Astrocyte (in vitro differentiated cells and primary cell): ENCODE data around the gene HSPB2. TPM values are rescaled to one million over a fixed set of nuclear protein-coding genes. Genes with fewer than 3 reads are reported as not detected.

Experiments used
- DNase-seq: peaks from one replicate; pipeline ENCODE4 v3.0.0-alpha.2; 2010; ENCODE audit warnings: low read depth
- FAIRE-seq: peaks from 2 replicates; lab custom pipeline; 2011; peaks lifted over from hg19 to GRCh38; lab: Jason Lieb, UNC
- H2AFZ ChIP-seq: 2 replicates; pipeline ENCODE4 v1.6.0; 2012; ENCODE audit warnings: low read depth, low read length, inconsistent platforms
- H3K27ac ChIP-seq: 2 replicates; pipeline ENCODE4 v1.5.1; 2011; ENCODE audit warnings: low read depth, low read length, inconsistent platforms
- H3K27me3 ChIP-seq: 2 replicates; pipeline ENCODE4 v1.6.0; 2011; ENCODE audit warnings: low read length, inconsistent platforms; ENCODE audit not compliant: insufficient read depth
- H3K36me3 ChIP-seq: 2 replicates; pipeline ENCODE4 v1.5.1; 2011; ENCODE audit warnings: low read length, inconsistent platforms; ENCODE audit not compliant: insufficient read depth
- H3K4me1 ChIP-seq: 2 replicates; pipeline ENCODE4 v1.5.1; 2011; ENCODE audit warnings: low read length, inconsistent platforms; ENCODE audit not compliant: insufficient read depth
- H3K4me2 ChIP-seq: 2 replicates; pipeline ENCODE4 v1.6.0; 2012; ENCODE audit warnings: low read length, inconsistent platforms
- H3K4me3 ChIP-seq: 2 replicates; pipeline ENCODE4 v1.5.1; 2011; ENCODE audit warnings: low read depth, mild to moderate bottlenecking, low read length, inconsistent platforms; ENCODE audit not compliant: insufficient read depth
- H3K79me2 ChIP-seq: 2 replicates; pipeline ENCODE4 v1.6.0; 2012; ENCODE audit warnings: mild to moderate bottlenecking, low read length, inconsistent platforms; ENCODE audit not compliant: insufficient read depth
- H3K9ac ChIP-seq: 2 replicates; pipeline ENCODE4 v1.6.0; 2012; ENCODE audit warnings: mild to moderate bottlenecking, low read length, inconsistent platforms
- H3K9me3 ChIP-seq: 2 replicates; pipeline ENCODE4 v1.5.1; 2012; ENCODE audit warnings: low read depth, mild to moderate bottlenecking, low read length, inconsistent platforms; ENCODE audit not compliant: insufficient read depth
- H4K20me1 ChIP-seq: 2 replicates; pipeline ENCODE4 v1.6.0; 2012; ENCODE audit warnings: low read length, inconsistent platforms; ENCODE audit not compliant: insufficient read depth
- H3K27ac Mint-ChIP-seq: one replicate; pipeline ENCODE4 v1.8.0; 2021; ENCODE audit warnings: mild to moderate bottlenecking, mixed read lengths; ENCODE audit not compliant: unreplicated experiment
- H3K27me3 Mint-ChIP-seq: one replicate; pipeline ENCODE4 v1.8.0; 2021; ENCODE audit warnings: low read depth, mixed read lengths; ENCODE audit not compliant: unreplicated experiment
- H3K36me3 Mint-ChIP-seq: one replicate; pipeline ENCODE4 v1.8.0; 2021; ENCODE audit warnings: low read depth, mixed read lengths; ENCODE audit not compliant: unreplicated experiment
- H3K4me1 Mint-ChIP-seq: one replicate; pipeline ENCODE4 v1.8.0; 2021; ENCODE audit warnings: low read depth, mixed read lengths; ENCODE audit not compliant: unreplicated experiment
- H3K4me3 Mint-ChIP-seq: one replicate; pipeline ENCODE4 v1.8.0; 2021; ENCODE audit warnings: mild to moderate bottlenecking, moderate library complexity, mixed read lengths; ENCODE audit not compliant: unreplicated experiment
- H3K9me3 Mint-ChIP-seq: one replicate; pipeline ENCODE4 v1.8.0; 2021; ENCODE audit warnings: mild to moderate bottlenecking, mixed read lengths; ENCODE audit not compliant: unreplicated experiment
- EZH2 ChIP-seq: IDR thresholded peaks from 2 replicates; pipeline ENCODE4 v1.6.1; 2012; ENCODE audit warnings: mild to moderate bottlenecking, low read length, inconsistent platforms; ENCODE audit not compliant: insufficient read depth
- total RNA-seq: library from RNA; stranded (reverse); gene quantifications from 2 replicates; pipeline ENCODE4 v1.2.1, GENCODE V29; 2021
- TF ChIP-seq, protein P1 (sequence below): IDR thresholded peaks from 2 replicates; pipeline ENCODE4 v1.5.1; 2011; ENCODE audit warnings: low read depth, mild to moderate bottlenecking, inconsistent platforms, low read length, moderate library complexity; ENCODE audit not compliant: insufficient read depth

Gene HSPB2
- total RNA-seq, 1 donor from 2014 or later, result not detected

DNA sequence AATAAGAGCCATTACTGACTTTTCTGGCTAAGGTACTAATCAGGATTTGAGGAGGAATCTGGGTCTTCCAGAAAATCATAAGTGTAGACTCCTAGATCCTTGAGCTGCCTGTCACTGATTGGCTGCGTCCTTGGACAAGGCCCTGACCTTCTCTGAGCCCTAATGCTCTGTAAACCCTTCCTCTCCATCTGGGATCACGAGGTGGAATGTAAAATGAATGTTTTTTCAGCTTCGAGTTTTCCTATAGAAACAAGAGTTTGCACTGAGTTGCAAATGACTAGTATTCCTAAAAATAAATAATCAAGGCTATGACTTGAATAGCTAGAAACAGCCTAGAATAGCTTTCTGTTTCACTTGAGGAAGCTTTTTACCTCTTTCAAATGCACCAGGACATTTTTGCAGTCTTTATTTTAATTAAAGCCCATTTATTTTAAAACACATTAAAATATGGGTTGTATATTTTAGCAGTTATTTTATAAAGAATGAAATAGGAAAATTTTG is 23.6 kb downstream of the HSPB2 start:
- Histone ChIP-seq H3K9me3 (no peaks in the 10 kb centered on the region), H4K20me1 (no peaks in the 10 kb centered on the region), H3K4me2 (peak overlapping the region; percentile 91), H3K36me3 (no peaks in the 10 kb centered on the region), H3K27me3 (no peaks in the 10 kb centered on the region), H3K79me2 (peaks cover 4% of the 10 kb centered on the region), H2AFZ (peak overlapping the region; percentile 93), H3K27ac (peak overlapping the region; percentile 38), H3K4me1 (peaks cover 38% of the 10 kb centered on the region), H3K4me3 (peak overlapping the region; percentile 72), H3K9ac (peak overlapping the region; percentile 77)
- Mint-ChIP-seq H3K36me3 (no peaks in the 10 kb centered on the region), H3K4me3 (peak overlapping the region; percentile 82), H3K27me3 (no peaks in the 10 kb centered on the region), H3K9me3 (no peaks in the 10 kb centered on the region), H3K4me1 (peaks cover 39% of the 10 kb centered on the region), H3K27ac (peak overlapping the region; percentile 88)
- FAIRE-seq (no peak), DNase-seq (no peak)
- TF ChIP-seq EZH2, result no peak
- TF ChIP-seq, protein P1, sequence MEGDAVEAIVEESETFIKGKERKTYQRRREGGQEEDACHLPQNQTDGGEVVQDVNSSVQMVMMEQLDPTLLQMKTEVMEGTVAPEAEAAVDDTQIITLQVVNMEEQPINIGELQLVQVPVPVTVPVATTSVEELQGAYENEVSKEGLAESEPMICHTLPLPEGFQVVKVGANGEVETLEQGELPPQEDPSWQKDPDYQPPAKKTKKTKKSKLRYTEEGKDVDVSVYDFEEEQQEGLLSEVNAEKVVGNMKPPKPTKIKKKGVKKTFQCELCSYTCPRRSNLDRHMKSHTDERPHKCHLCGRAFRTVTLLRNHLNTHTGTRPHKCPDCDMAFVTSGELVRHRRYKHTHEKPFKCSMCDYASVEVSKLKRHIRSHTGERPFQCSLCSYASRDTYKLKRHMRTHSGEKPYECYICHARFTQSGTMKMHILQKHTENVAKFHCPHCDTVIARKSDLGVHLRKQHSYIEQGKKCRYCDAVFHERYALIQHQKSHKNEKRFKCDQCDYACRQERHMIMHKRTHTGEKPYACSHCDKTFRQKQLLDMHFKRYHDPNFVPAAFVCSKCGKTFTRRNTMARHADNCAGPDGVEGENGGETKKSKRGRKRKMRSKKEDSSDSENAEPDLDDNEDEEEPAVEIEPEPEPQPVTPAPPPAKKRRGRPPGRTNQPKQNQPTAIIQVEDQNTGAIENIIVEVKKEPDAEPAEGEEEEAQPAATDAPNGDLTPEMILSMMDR, result no peak

DNA sequence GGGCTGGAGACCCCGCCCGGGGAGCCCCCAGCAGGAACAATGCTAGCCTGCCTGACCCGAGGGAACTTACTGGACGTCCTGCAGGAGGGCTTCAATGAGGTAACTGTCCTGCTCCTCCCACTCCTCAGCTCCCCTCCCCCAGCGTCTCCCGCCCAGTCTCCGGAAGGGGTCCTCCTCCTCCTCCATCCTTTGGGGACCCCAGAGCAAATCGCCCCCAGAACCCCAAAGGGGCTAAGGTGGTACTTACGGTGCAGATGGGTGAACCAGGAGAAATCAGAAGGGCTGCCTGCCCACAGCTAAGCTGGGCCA is 24.9 kb downstream of the HSPB2 start:
- H3K27ac Mint-ChIP-seq, result peak overlapping the region; percentile 29
- peak overlapping the region; percentile 72 for H3K4me3 ChIP-seq
- H3K36me3 ChIP-seq, result no peaks in the 10 kb centered on the region
- no peaks in the 10 kb centered on the region for H3K9me3 ChIP-seq
- H3K4me3 Mint-ChIP-seq, result peak overlapping the region; percentile 72
- peak overlapping the region; percentile 91 for H3K4me2 ChIP-seq
- no peaks in the 10 kb centered on the region for H3K27me3 Mint-ChIP-seq
- peaks cover 39% of the 10 kb centered on the region for H3K4me1 Mint-ChIP-seq
- FAIRE-seq (no peak), DNase-seq (no peak)
- no peaks in the 10 kb centered on the region for H3K27me3 ChIP-seq
- H3K79me2 ChIP-seq, result peaks cover 17% of the 10 kb centered on the region
- no peaks in the 10 kb centered on the region for H3K9me3 Mint-ChIP-seq
- TF ChIP-seq, protein P1, result no peak
- no peak for TF ChIP-seq EZH2
- peak overlapping the region; percentile 93 for H2AFZ ChIP-seq
- no peaks in the 10 kb centered on the region for H4K20me1 ChIP-seq
- peaks cover 38% of the 10 kb centered on the region for H3K4me1 ChIP-seq
- H3K27ac ChIP-seq, result peak overlapping the region; percentile 38
- no peaks in the 10 kb centered on the region for H3K36me3 Mint-ChIP-seq
- H3K9ac ChIP-seq, result peak overlapping the region; percentile 77

DNA sequence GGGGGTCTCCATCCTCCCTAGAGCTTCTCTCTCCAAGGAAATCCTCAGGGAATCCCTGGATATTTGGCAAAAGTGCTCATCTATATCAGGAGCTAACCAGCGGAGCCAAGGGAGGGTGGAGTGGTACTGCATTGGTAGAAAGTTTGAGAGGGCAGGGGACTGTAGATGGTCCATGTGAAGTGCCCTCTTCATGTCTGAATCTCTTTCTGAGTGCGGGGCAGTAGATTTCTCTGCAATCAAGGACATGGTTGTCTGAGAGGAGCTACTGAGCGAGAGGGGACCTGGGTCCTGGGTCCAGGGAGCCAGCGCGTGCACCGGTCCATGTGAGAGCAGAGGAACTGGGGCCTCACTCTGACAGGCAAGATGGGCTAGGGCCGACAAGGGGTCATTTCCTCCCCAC is 25.3 kb downstream of the HSPB2 start:
- FAIRE-seq (no peak), DNase-seq (no peak)
- Histone ChIP-seq H3K9ac (peak overlapping the region; percentile 77), H3K4me3 (peak overlapping the region; percentile 72), H4K20me1 (no peaks in the 10 kb centered on the region), H3K79me2 (peaks cover 18% of the 10 kb centered on the region), H3K27ac (peak overlapping the region; percentile 38), H2AFZ (peak overlapping the region; percentile 13), H3K27me3 (no peaks in the 10 kb centered on the region), H3K36me3 (no peaks in the 10 kb centered on the region), H3K4me2 (peak overlapping the region; percentile 91), H3K9me3 (no peaks in the 10 kb centered on the region), H3K4me1 (peaks cover 40% of the 10 kb centered on the region)
- Mint-ChIP-seq H3K4me1 (peaks cover 39% of the 10 kb centered on the region), H3K9me3 (no peaks in the 10 kb centered on the region), H3K36me3 (no peaks in the 10 kb centered on the region), H3K27ac (peak overlapping the region; percentile 29), H3K27me3 (no peaks in the 10 kb centered on the region), H3K4me3 (peak overlapping the region; percentile 72)
- no peak for TF ChIP-seq EZH2
- TF ChIP-seq, protein P1, result no peak
